Ovary (tissue), 9 donors: ENCODE results near the gene SPAG8. TPM values are rescaled to one million over a fixed set of nuclear protein-coding genes. Genes with fewer than 3 reads are reported as not detected.

Source experiments
- DNase-seq, 5 donors: peaks; one replicate each; pipeline ENCODE4 v3.0.0-alpha.2; 2019 to 2020
- H3K27ac ChIP-seq, 2 donors: fragments of 200-600 bp; one replicate each; pipeline versions ENCODE4 v1.5.1 to v1.8.0; 2019 to 2022
- H3K27me3 ChIP-seq: fragments of 200-600 bp; one replicate; pipeline ENCODE4 v1.8.0; 2022
- H3K36me3 ChIP-seq: fragments of 200-600 bp; sonication (generic); one replicate; pipeline ENCODE4 v1.5.1; 2019
- H3K4me1 ChIP-seq: one replicate; pipeline ENCODE4 v1.8.1; 2013; ENCODE audit warnings: mild to moderate bottlenecking, moderate library complexity; ENCODE audit not compliant: insufficient read depth
- H3K4me3 ChIP-seq: fragments of 200-600 bp; sonication (generic); one replicate; pipeline ENCODE4 v1.5.1; 2017
- H3K9me3 ChIP-seq, 2 donors: fragments of 200-600 bp in 1 of 2; sonication (generic) in 1 of 2; one replicate each; pipeline versions ENCODE4 v1.5.1 to v1.8.1; 2013 to 2019; ENCODE audit warnings: mild to moderate bottlenecking in 1 of 2, moderate library complexity in 1 of 2
- EP300 ChIP-seq: sonication (generic); formaldehyde crosslinking; IDR thresholded peaks from one replicate; pipeline ENCODE4 v1.6.1; 2017; ENCODE audit warnings: antibody characterized with exemption
- POLR2A ChIP-seq: fragments of 450-650 bp; IDR thresholded peaks from one replicate; pipeline ENCODE4 v1.6.1; 2017; ENCODE audit warnings: antibody characterized with exemption, mild to moderate bottlenecking, moderate library complexity
- WGBS, 3 donors: extraction: QIAGEN DNeasy Blood & Tissue Kit in 1 of 3; methylation state at CpG; one replicate each; pipeline versions ENCODE4 v1.1.5 to v1.1.7; 2013 to 2017; 5-methylcytosine and 5-hydroxymethylcytosine counted together
- intact Hi-C, 4 donors: fragments of 100-400 bp; cut with DNase I; formaldehyde crosslinking; loops; one replicate each; pipeline versions ENCODE4 v1.11.0 to v1.15.1; 2022 to 2023
- polyA plus RNA-seq, 2 donors: library from polyadenylated mRNA; stranded (reverse); fragments of 200-250 nt in 1 of 2; fragments of 350-450 nt in 1 of 2; fragmentation: Illumina TruSeq in 1 of 2; extraction: RNeasy Lipid Tissue Mini Kit (QIAGEN cat#74804) in 1 of 2; gene quantifications; one replicate each; pipeline ENCODE4 v1.2.3, GENCODE V29; 2013 to 2014
- total RNA-seq, 7 donors: library from RNA; depleted of rRNA in 2 of 7; stranded (reverse); fragments of >200 nt in 2 of 7; fragmentation: NEBNext Ultra II Directional in 3 of 7; extraction: Animal tissue kit (Norgen Biotek cat#: 25700) in 3 of 7; gene quantifications; one replicate each; pipeline versions ENCODE4 v1.1.0 to v1.2.4, GENCODE V29; 2016 to 2023
- TF ChIP-seq, protein P1 (sequence below), 3 donors: fragments of 450-650 bp in 2 of 3; fragments of 200-600 bp in 1 of 3; IDR thresholded peaks; one replicate each; pipeline versions ENCODE4 v1.5.1 to v1.8.0; 2016 to 2022; ENCODE audit warnings: antibody characterized with exemption in 3 of 3, mild to moderate bottlenecking in 1 of 3
- donor health status: DM: no; HTN: no; CAD: no; lungs with moderate emphysema.
- donor health status: DM: no; HTN: no; CAD: no.
- donor health status: Bipolar disorder and iron deficiency.
- donor health status: DM: yes; HTN: yes; CAD: no.
- donor health status: DM: no; HTN: no; CAD: no.
- donor health status: DM: yes; HTN: yes; CAD: no.

Gene SPAG8
- total and polyA plus RNA-seq, 9 donors, result 2.1 to 28.1 (median 4.6) TPM

DNA sequence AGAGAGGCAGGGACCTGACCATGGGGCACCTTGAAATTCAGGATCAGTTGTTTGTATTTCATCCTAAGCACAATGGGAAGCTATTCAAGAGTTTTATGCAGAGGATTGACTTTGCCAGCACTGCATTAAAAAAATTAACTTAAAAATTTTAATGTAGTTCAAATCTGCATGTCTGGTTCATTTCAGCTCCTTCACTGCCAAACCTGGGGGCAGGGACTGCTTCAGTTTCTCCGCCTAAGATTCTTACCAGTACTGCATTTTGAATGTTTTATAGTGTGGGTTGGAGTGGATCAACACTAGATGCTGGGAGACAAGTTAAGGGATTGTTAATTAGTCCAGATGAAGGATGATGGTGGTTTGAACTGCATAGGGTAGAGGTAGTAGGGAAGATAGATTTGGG is 42.3 kb downstream of the SPAG8 start:
- Histone ChIP-seq H3K4me3 (no peak overlapping the region), H3K9me3 (no peaks in the 10 kb centered on the region), H3K27me3 (no peaks in the 10 kb centered on the region), H3K27ac (no peak overlapping the region), H3K4me1 (peaks cover 1% of the 10 kb centered on the region), H3K36me3 (no peaks in the 10 kb centered on the region)
- DNase-seq, result no peak
- TF ChIP-seq POLR2A (no peak), EP300 (no peak)
- TF ChIP-seq, protein P1, sequence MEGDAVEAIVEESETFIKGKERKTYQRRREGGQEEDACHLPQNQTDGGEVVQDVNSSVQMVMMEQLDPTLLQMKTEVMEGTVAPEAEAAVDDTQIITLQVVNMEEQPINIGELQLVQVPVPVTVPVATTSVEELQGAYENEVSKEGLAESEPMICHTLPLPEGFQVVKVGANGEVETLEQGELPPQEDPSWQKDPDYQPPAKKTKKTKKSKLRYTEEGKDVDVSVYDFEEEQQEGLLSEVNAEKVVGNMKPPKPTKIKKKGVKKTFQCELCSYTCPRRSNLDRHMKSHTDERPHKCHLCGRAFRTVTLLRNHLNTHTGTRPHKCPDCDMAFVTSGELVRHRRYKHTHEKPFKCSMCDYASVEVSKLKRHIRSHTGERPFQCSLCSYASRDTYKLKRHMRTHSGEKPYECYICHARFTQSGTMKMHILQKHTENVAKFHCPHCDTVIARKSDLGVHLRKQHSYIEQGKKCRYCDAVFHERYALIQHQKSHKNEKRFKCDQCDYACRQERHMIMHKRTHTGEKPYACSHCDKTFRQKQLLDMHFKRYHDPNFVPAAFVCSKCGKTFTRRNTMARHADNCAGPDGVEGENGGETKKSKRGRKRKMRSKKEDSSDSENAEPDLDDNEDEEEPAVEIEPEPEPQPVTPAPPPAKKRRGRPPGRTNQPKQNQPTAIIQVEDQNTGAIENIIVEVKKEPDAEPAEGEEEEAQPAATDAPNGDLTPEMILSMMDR (IDR thresholded peaks at IDR 0.05), result no peak
- WGBS, 3 donors, result 90 to 98% (median 92%) methylated on average over 1 of the region's 1 CpG
- intact Hi-C loops, result no loop called here

DNA sequence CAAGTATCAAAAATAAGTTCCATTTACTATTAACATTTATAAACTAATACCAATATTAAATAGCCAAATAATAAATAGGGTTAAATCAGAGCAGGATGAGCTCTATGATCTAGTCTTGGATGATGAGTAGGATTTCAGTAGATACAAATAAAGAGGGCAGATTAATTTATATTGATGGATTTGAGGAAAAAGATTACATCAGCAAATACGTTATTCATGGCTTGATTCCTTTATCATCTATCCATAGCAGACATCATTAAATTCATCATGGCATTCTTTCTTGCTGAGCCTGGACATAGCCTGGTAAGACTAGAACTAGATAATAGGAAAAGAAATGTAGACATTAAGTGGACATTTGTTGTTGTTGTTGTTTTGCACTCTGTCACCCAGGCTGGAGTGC is 44.6 kb downstream of the SPAG8 start:
- TF ChIP-seq EP300 (no peak), POLR2A (no peak)
- TF ChIP-seq, protein P1 (IDR thresholded peaks at IDR 0.05), result no peak
- Histone ChIP-seq H3K4me3 (no peak overlapping the region), H3K4me1 (peaks cover 1% of the 10 kb centered on the region), H3K36me3 (no peaks in the 10 kb centered on the region), H3K9me3 (no peaks in the 10 kb centered on the region), H3K27me3 (no peaks in the 10 kb centered on the region), H3K27ac (no peak overlapping the region)
- intact Hi-C loops, result no loop called here
- 84 to 95% (median 88%) methylated on average over 1 of the region's 1 CpG for WGBS, 3 donors
- DNase-seq, result no peak

DNA sequence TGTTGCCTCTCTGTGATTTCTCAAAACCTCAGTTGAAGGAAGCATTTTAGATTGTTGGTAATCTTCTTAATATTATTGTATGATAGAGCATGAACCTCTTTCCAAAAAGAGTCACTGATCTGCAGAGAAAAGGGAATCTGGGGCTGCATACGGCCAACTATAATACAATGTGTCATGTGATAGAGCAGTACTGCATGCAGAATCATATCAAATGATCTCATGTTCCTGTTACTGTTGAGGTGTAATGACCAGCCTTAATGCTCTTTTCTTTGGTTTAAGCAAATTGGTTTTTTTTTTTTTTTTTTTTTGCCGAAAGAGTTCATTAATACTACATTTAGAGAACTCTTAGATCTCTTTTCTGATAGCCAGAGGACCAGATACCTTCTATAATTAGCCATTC is 45.1 kb downstream of the SPAG8 start:
- TF ChIP-seq POLR2A (no peak), EP300 (no peak)
- TF ChIP-seq, protein P1 (IDR thresholded peaks at IDR 0.05), result no peak
- no peak for DNase-seq
- no peak overlapping the region for H3K4me3 ChIP-seq
- no peaks in the 10 kb centered on the region for H3K27me3 ChIP-seq
- peaks cover 1% of the 10 kb centered on the region for H3K4me1 ChIP-seq
- H3K36me3 ChIP-seq, result no peaks in the 10 kb centered on the region
- 92 to 96% (median 95%) methylated on average over 2 of the region's 2 CpGs for WGBS, 3 donors
- H3K9me3 ChIP-seq, result no peaks in the 10 kb centered on the region
- H3K27ac ChIP-seq, result no peak overlapping the region
- intact Hi-C loops, result no loop called here

DNA sequence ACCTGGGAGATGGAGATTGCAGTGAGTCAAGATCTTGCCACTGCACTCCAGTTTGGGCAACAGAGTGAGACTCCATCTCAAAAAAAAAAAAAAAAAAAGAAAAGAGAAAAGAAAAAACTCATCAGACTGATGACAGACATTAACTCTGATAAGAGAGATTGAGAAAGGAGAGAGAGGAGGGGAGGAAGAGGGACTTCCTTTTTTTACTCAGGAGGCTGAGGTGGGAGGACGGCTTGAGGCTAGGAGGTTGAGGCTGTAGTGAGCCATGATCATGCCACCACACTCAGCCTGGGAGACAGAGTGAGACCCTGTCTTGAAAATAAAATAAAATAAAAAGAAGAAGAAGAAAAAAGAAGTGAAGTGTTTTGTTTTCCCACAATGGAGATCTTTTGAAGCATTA is 48.3 kb downstream of the SPAG8 start:
- intact Hi-C loops, result no loop called here
- H3K4me1 ChIP-seq, result no peaks in the 10 kb centered on the region

More for the DNA sequence above, 48.3 kb downstream of the SPAG8 start:
- Histone ChIP-seq H3K9me3 (no peaks in the 10 kb centered on the region), H3K36me3 (no peaks in the 10 kb centered on the region), H3K27ac (no peak overlapping the region), H3K4me3 (no peak overlapping the region), H3K27me3 (no peaks in the 10 kb centered on the region)
- no peak for TF ChIP-seq POLR2A
- TF ChIP-seq, protein P1 (IDR thresholded peaks at IDR 0.05), result no peak
- TF ChIP-seq EP300, result no peak
- 88 to 97% (median 94%) methylated on average over 1 of the region's 1 CpG for WGBS, 3 donors
- no peak for DNase-seq
